ENCODE results near the gene NUDT6.
"Not testable (repeated sequence)": the region's sequence is repeated elsewhere in the genome, so short reads cannot be mapped to it uniquely, and the experiment has no call there.

The NUDT6 gene, protein sequence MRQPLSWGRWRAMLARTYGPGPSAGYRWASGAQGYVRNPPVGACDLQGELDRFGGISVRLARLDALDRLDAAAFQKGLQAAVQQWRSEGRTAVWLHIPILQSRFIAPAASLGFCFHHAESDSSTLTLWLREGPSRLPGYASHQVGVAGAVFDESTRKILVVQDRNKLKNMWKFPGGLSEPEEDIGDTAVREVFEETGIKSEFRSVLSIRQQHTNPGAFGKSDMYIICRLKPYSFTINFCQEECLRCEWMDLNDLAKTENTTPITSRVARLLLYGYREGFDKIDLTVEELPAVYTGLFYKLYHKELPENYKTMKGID

DNA sequence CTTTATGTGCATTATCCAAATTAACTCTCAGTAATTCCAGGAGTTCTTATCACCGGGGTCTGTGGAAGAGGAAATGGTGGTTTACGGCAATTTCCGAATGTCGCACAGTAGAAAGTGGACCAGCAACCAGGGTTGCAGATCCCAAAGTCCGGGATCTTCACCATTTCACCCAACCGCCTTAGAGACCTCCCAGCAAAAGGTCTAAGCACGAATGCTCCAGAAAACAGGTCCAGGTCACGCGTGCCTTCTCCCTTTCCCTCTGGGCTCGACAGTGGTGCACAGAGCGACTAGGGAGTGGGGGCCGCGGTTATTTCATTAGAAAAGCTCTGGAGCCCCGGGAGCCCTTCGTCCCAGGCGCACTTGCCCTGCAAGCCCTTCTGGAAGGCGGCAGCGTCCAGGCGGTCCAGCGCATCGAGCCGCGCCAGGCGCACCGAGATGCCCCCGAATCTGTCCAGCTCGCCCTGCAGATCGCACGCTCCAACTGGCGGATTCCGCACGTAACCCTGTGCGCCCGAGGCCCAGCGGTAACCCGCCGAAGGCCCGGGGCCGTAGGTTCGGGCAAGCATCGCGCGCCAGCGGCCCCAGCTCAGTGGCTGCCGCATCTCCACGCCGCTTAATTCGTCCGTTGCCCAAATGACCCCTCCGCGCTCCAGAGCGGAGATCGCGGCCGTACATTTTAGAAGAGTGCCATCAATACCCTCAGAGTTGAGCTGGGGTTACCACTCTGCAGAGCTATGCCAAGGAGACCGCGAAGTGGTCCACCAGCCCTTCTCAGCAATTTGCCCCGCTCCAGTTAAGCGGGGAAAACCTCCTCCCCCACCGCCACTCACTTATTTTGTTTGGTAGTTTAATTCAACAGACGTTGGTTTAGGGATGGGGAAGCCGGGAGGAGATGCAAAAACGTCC, at the start of gene NUDT6:
Gene NUDT6 (minus strand): TSS at position 627 of the 906 bp plus-strand sequence. CDS start 25 bp downstream, at position 602.
- DNase-seq = peak; percentile 5 to 61

- DNase-seq = no peak
These were observed 45.9 kb upstream of the NUDT6 start for GRCh38 chr4:122968227-122968812.

DNA sequence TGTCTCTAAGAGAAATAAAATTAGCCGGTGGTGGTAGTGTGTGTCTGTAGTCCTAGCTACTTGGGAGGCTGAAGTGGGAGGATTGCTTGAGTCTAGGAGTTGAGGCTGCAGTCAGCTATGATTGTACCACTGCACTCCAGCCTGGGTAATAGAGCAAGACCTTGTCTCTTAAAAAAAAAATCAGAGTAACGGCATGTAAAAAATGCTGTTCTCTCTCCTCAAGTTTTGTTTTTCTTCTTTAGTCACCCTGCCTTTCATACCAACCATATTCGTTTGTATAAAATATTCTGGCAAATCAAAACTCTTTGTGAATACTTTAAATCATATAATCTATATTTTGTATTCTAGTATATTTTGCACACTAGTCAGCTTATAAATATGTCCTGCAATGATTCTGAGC, 44.8 kb upstream of the NUDT6 start:
- DNase-seq = no peak

GRCh38 chr4:122966201-122966600, 43.8 kb upstream of the NUDT6 start:
- DNase-seq = no peak

GRCh38 chr4:122963216-122963615, 40.8 kb upstream of the NUDT6 start:
- no peak for DNase-seq

- DNase-seq = no peak
These were observed 38.2 kb upstream of the NUDT6 start for GRCh38 chr4:122960611-122961000.

GRCh38 chr4:122959981-122960610, 37.7 kb upstream of the NUDT6 start:
- no peak for DNase-seq

DNA sequence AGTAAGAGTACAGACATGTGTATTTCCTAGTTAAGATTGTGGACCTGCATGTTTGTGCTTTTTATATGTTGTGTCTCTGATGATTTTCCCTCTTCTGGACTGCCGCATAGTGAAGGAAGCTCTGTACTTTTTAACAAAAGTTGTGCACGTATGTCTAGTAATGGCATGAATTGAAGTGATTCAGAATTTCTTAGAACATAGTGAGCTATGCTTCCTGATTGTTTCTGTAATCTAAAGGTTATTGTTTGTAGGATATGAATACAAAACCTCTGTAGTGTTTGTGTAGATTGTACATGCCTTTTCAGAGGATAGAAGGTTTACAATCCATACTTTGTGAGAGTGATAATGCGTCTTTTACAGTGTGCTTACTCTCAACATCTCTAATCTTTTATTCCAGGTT, 37.0 kb upstream of the NUDT6 start:
- no peak for DNase-seq

DNA sequence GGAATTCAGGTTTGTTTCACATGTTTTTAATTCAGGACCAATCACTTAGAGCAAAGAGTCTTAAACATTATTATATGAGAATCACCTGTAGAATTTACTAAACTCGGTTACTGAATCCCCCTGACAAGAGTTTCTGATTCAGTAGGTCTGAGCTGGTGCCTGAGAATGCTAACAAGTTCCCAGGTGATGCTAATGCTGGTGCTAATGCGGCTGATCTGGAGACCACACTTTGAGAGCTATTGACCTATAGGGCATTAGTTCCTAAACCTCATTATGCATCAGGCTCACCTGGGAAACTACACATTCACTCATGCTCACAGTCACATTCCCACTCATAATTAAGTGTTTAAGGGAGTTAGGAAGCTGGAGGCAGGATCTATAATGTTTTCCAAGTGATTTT, 36.1 kb upstream of the NUDT6 start:
- DNase-seq = no peak

- no peak for DNase-seq
These were observed 31.5 kb upstream of the NUDT6 start for GRCh38 chr4:122953924-122954323.

- DNase-seq = no peak
These were observed 29.6 kb upstream of the NUDT6 start for GRCh38 chr4:122952028-122952427.

GRCh38 chr4:122948671-122949070, 26.3 kb upstream of the NUDT6 start:
- no peak for DNase-seq

GRCh38 chr4:122946142-122946541, 23.7 kb upstream of the NUDT6 start:
- no peak for DNase-seq

DNA sequence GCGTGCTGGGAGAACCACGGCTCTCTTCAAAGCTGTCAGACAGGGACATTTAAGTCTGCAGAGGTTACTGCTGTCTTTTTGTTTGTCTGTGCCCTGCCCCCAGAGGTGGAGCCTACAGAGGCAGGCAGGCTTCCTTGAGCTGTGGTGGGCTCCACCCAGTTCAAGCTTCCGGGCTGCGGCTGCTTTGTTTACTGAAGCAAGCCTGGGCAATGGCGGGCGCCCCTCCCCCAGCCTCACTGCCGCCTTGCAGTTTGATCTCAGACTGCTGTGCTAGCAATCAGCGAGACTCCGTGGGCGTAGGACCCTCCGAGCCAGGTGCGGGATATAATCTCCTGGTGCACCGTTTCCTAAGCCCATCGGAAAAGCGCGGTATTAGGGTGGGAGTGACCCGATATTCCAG, 22.7 kb upstream of the NUDT6 start:
- DNase-seq = not testable (repeated sequence)

DNA sequence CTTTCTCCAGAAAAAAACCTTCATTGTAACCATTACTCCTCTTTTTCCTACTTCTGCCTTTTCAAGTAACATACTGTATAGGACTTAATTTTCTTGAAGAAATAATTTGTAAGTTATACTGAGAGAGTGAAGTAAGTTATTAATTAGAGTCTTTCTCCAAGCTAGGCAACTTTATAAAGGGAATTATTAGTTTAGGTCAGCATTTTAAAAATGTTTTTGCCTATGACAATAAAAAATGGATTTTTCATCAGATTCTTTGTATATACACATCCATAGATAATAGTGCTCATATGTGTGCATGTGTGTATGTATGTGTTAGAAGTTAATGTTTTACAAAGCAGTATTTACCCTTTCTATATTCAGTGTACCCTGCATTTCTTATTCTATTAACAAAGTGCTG, 10.4 kb upstream of the NUDT6 start:
- no peak for DNase-seq

DNA sequence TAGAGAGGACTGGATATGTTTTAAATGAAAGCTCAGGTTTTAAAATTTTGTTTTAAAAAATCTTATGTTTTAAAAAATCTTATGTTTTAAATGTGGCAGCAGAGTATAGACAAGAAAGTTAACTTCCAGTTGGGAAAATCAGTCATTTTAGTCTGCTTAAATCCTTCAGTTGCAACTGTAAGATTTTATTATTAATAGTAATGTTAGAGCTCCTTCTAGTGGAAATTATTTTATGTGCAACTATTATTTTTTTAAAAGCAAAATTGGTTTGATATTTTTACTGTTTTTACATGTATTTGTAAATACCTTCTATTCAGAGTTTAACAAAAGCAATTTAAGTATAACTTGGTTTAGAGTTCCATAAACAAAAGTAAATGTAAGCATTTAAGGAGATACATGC, 8.5 kb upstream of the NUDT6 start:
- no peak for DNase-seq

DNA sequence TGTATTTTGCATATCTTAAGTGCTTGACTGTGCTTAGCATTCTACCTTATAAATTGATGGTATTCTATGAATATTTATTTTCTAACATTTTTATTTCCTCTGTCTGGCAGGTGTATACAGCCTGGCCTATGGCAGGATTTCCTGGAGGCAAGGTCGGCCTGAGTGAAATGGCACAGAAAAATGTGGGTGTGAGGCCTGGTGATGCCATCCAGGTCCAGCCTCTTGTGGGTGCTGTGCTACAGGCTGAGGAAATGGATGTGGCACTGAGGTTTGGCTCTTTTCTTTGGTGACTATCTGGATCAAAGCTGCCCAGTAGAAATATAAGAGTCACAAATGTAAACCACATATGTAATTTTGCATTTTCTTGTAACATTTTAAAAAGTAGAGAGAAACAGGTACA, 6.5 kb upstream of the NUDT6 start:
- no peak for DNase-seq

- DNase-seq = peak; percentile 46 to 61
These were observed 597 bp upstream of the NUDT6 start for GRCh38 chr4:122922877-122923511.

DNA sequence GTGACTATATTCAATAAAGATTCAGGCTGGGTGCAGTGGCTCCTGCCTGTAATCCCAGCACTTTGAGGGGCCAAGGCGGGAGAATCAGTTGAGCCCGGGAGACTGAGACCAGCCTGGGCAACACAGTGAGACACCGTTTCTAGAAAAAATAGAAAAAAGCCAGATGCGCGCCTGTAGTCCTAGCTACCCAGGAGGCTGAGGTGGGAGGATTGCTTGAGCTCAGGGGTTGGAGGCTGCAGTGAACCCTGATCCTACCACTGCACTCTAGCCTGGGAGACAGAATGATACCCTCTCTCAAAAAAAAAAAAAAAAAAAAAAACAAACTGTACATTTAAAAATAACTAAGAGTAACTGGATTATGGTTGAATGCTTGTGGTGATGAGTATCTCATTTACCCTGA, 1.1 kb downstream of the NUDT6 start:
- no peak for DNase-seq

DNA sequence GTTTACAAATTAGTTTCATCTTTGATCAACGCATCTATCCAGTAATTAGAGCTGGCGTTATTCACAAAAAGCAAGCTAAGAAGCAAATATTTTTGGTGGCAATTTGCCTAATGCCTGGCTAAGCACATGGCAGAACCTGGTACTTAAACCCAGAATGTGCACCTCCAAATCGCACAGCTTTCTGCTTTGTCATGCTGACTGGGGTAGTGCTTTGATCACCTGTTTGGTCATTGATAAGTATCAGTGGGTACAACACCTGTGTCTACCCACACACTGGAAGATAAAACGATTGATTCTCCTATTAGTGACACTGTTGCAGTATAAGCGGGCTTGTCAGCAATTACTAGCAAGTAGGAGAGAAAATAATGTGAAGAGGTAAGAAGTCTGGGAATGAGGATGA, 1.9 kb downstream of the NUDT6 start:
- DNase-seq = no peak

- DNase-seq = no peak
These were observed 4.7 kb downstream of the NUDT6 start for GRCh38 chr4:122917731-122918130.

- no peak for DNase-seq
These were observed 7.5 kb downstream of the NUDT6 start for GRCh38 chr4:122914938-122915337.
